ENCODE data around the gene WBP11.
A peak's percentile ranks its signal among the peaks of the same experiment; 100 is the strongest.

The WBP11 gene

GRCh38 chr12:14803011-14803829 is at the start of gene WBP11, which contains the start of gene C12orf60:
WBP11 (minus strand) TSS chr12:14803478; CDS start chr12:14801383, 2,095 bp downstream.
C12orf60 (plus strand) TSS chr12:14803670; CDS start chr12:14822936, 19,266 bp downstream.
- Histone ChIP-seq H3K9me3 (ENCODE audit: control insufficient read depth, insufficient read depth, low read length) (no peaks in the 10 kb centered on the region), H3K4me3 (ENCODE audit: low read length) (peak within 1 kb of the TSS; percentile 94), H3K27me3 (ENCODE audit: control insufficient read depth, insufficient read depth, low read length) (no peaks in the 10 kb centered on the region), H3K4me1 (ENCODE audit: control insufficient read depth, insufficient read depth, low read length) (no peaks in the 10 kb centered on the region), H3K27ac (ENCODE audit: low read length) (no peak within 1 kb of the TSS), H3K36me3 (ENCODE audit: control insufficient read depth, insufficient read depth, low read length) (peaks cover 2% of the 10 kb centered on the region; the same call in 1 of the 2 replicates)
- DNase-seq (ENCODE audit: low read depth, low spot score) = peak; percentile 94
- no CpG with 5 or more reads among the region's 50 CpGs for WGBS (ENCODE audit: insufficient coverage, insufficient read length)

- Histone ChIP-seq H3K4me3 (ENCODE audit: low read length) (no peak overlapping the region), H3K36me3 (ENCODE audit: control insufficient read depth, insufficient read depth, low read length) (no peaks in the 10 kb centered on the region), H3K4me1 (ENCODE audit: control insufficient read depth, insufficient read depth, low read length) (no peaks in the 10 kb centered on the region; the same call in 1 of the 2 replicates), H3K9me3 (ENCODE audit: control insufficient read depth, insufficient read depth, low read length) (no peaks in the 10 kb centered on the region), H3K27ac (ENCODE audit: low read length) (no peak overlapping the region), H3K27me3 (ENCODE audit: control insufficient read depth, insufficient read depth, low read length) (no peaks in the 10 kb centered on the region)
- no peak for DNase-seq (ENCODE audit: low read depth, low spot score)
Observed at GRCh38 chr12:14852880-14853279, 49.6 kb upstream of the WBP11 start.

- H3K36me3 ChIP-seq (ENCODE audit: control insufficient read depth, insufficient read depth, low read length) = no peaks in the 10 kb centered on the region
- H3K9me3 ChIP-seq (ENCODE audit: control insufficient read depth, insufficient read depth, low read length) = no peaks in the 10 kb centered on the region
- H3K27ac ChIP-seq (ENCODE audit: low read length) = no peak overlapping the region
- DNase-seq (ENCODE audit: low read depth, low spot score) = no peak
- H3K4me3 ChIP-seq (ENCODE audit: low read length) = no peak overlapping the region
- H3K27me3 ChIP-seq (ENCODE audit: control insufficient read depth, insufficient read depth, low read length) = no peaks in the 10 kb centered on the region
- H3K4me1 ChIP-seq (ENCODE audit: control insufficient read depth, insufficient read depth, low read length) = no peaks in the 10 kb centered on the region; the same call in 1 of the 2 replicates
- no CpG with 5 or more reads among the region's 1 CpG for WGBS (ENCODE audit: insufficient coverage, insufficient read length)
Observed at GRCh38 chr12:14850929-14851663, 47.8 kb upstream of the WBP11 start.

GRCh38 chr12:14849661-14850060 is 46.4 kb upstream of the WBP11 start:
- WGBS (ENCODE audit: insufficient coverage, insufficient read length) = no CpG with 5 or more reads among the region's 2 CpGs
- no peaks in the 10 kb centered on the region for H3K9me3 ChIP-seq (ENCODE audit: control insufficient read depth, insufficient read depth, low read length)
- DNase-seq (ENCODE audit: low read depth, low spot score) = no peak
- no peaks in the 10 kb centered on the region for H3K36me3 ChIP-seq (ENCODE audit: control insufficient read depth, insufficient read depth, low read length)
- H3K4me3 ChIP-seq (ENCODE audit: low read length) = no peak overlapping the region
- H3K27me3 ChIP-seq (ENCODE audit: control insufficient read depth, insufficient read depth, low read length) = no peaks in the 10 kb centered on the region
- no peak overlapping the region for H3K27ac ChIP-seq (ENCODE audit: low read length)
- no peaks in the 10 kb centered on the region; the same call in 1 of the 2 replicates for H3K4me1 ChIP-seq (ENCODE audit: control insufficient read depth, insufficient read depth, low read length)

GRCh38 chr12:14846876-14847580 is 43.8 kb upstream of the WBP11 start:
- Histone ChIP-seq H3K4me3 (ENCODE audit: low read length) (no peak overlapping the region), H3K4me1 (ENCODE audit: control insufficient read depth, insufficient read depth, low read length) (no peaks in the 10 kb centered on the region), H3K9me3 (ENCODE audit: control insufficient read depth, insufficient read depth, low read length) (no peaks in the 10 kb centered on the region), H3K36me3 (ENCODE audit: control insufficient read depth, insufficient read depth, low read length) (no peaks in the 10 kb centered on the region), H3K27me3 (ENCODE audit: control insufficient read depth, insufficient read depth, low read length) (no peaks in the 10 kb centered on the region), H3K27ac (ENCODE audit: low read length) (no peak overlapping the region)
- no peak for DNase-seq (ENCODE audit: low read depth, low spot score)
- 100% methylated on average over 1 of the region's 4 CpGs for WGBS (ENCODE audit: insufficient coverage, insufficient read length)

GRCh38 chr12:14846042-14846587 is 42.8 kb upstream of the WBP11 start:
- no CpG with 5 or more reads among the region's 3 CpGs for WGBS (ENCODE audit: insufficient coverage, insufficient read length)
- Histone ChIP-seq H3K4me3 (ENCODE audit: low read length) (no peak overlapping the region), H3K27me3 (ENCODE audit: control insufficient read depth, insufficient read depth, low read length) (no peaks in the 10 kb centered on the region), H3K27ac (ENCODE audit: low read length) (no peak overlapping the region), H3K4me1 (ENCODE audit: control insufficient read depth, insufficient read depth, low read length) (no peaks in the 10 kb centered on the region), H3K9me3 (ENCODE audit: control insufficient read depth, insufficient read depth, low read length) (no peaks in the 10 kb centered on the region), H3K36me3 (ENCODE audit: control insufficient read depth, insufficient read depth, low read length) (no peaks in the 10 kb centered on the region)
- DNase-seq (ENCODE audit: low read depth, low spot score) = no peak

- no CpG with 5 or more reads among the region's 3 CpGs for WGBS (ENCODE audit: insufficient coverage, insufficient read length)
- no peak overlapping the region for H3K27ac ChIP-seq (ENCODE audit: low read length)
- H3K9me3 ChIP-seq (ENCODE audit: control insufficient read depth, insufficient read depth, low read length) = no peaks in the 10 kb centered on the region
- no peaks in the 10 kb centered on the region for H3K4me1 ChIP-seq (ENCODE audit: control insufficient read depth, insufficient read depth, low read length)
- H3K36me3 ChIP-seq (ENCODE audit: control insufficient read depth, insufficient read depth, low read length) = no peaks in the 10 kb centered on the region
- H3K4me3 ChIP-seq (ENCODE audit: low read length) = no peak overlapping the region
- peak; percentile 33 for DNase-seq (ENCODE audit: low read depth, low spot score)
- no peaks in the 10 kb centered on the region for H3K27me3 ChIP-seq (ENCODE audit: control insufficient read depth, insufficient read depth, low read length)
Observed at GRCh38 chr12:14845350-14845750, 42.1 kb upstream of the WBP11 start.

- H3K27ac ChIP-seq (ENCODE audit: low read length) = no peak overlapping the region
- H3K9me3 ChIP-seq (ENCODE audit: control insufficient read depth, insufficient read depth, low read length) = no peaks in the 10 kb centered on the region
- H3K27me3 ChIP-seq (ENCODE audit: control insufficient read depth, insufficient read depth, low read length) = no peaks in the 10 kb centered on the region
- H3K4me3 ChIP-seq (ENCODE audit: low read length) = no peak overlapping the region
- no peaks in the 10 kb centered on the region for H3K4me1 ChIP-seq (ENCODE audit: control insufficient read depth, insufficient read depth, low read length)
- H3K36me3 ChIP-seq (ENCODE audit: control insufficient read depth, insufficient read depth, low read length) = no peaks in the 10 kb centered on the region
- DNase-seq (ENCODE audit: low read depth, low spot score) = no peak
Observed at GRCh38 chr12:14844401-14844800, 41.1 kb upstream of the WBP11 start.

- Histone ChIP-seq H3K4me3 (ENCODE audit: low read length) (no peak within 1 kb of the TSS), H3K36me3 (ENCODE audit: control insufficient read depth, insufficient read depth, low read length) (no peaks in the 10 kb centered on the region), H3K4me1 (ENCODE audit: control insufficient read depth, insufficient read depth, low read length) (no peaks in the 10 kb centered on the region), H3K9me3 (ENCODE audit: control insufficient read depth, insufficient read depth, low read length) (no peaks in the 10 kb centered on the region), H3K27ac (ENCODE audit: low read length) (no peak within 1 kb of the TSS), H3K27me3 (ENCODE audit: control insufficient read depth, insufficient read depth, low read length) (no peaks in the 10 kb centered on the region)
- DNase-seq (ENCODE audit: low read depth, low spot score) = no peak
- no CpG with 5 or more reads among the region's 10 CpGs for WGBS (ENCODE audit: insufficient coverage, insufficient read length)
Observed at GRCh38 chr12:14843425-14843887, 40.2 kb upstream of the WBP11 start, which contains the start of gene ART4. ART4 (minus strand) TSS chr12:14843526; CDS start chr12:14843113, 413 bp downstream.

GRCh38 chr12:14842315-14842714 is 39.0 kb upstream of the WBP11 start:
- H3K4me3 ChIP-seq (ENCODE audit: low read length) = no peak overlapping the region
- DNase-seq (ENCODE audit: low read depth, low spot score) = no peak
- no peaks in the 10 kb centered on the region for H3K9me3 ChIP-seq (ENCODE audit: control insufficient read depth, insufficient read depth, low read length)
- no peaks in the 10 kb centered on the region for H3K4me1 ChIP-seq (ENCODE audit: control insufficient read depth, insufficient read depth, low read length)
- H3K27ac ChIP-seq (ENCODE audit: low read length) = no peak overlapping the region
- H3K27me3 ChIP-seq (ENCODE audit: control insufficient read depth, insufficient read depth, low read length) = no peaks in the 10 kb centered on the region
- H3K36me3 ChIP-seq (ENCODE audit: control insufficient read depth, insufficient read depth, low read length) = no peaks in the 10 kb centered on the region
- WGBS (ENCODE audit: insufficient coverage, insufficient read length) = no CpG with 5 or more reads among the region's 3 CpGs

Measured in iPS DF 6.9 (cell line).